ENCODE measurements around the gene FAM168A.
A peak's percentile ranks its signal among the peaks of the same experiment; 100 is the strongest.

FAM168A gene

GRCh38 chr11:73530109-73530508, 67.8 kb downstream of the FAM168A start:
- peaks cover 3% of the 10 kb centered on the region for H3K36me3 Mint-ChIP-seq (ENCODE audit: low read depth)
- H3K9me3 Mint-ChIP-seq: no peaks in the 10 kb centered on the region
- no peak overlapping the region for H3K4me3 Mint-ChIP-seq
- no peaks in the 10 kb centered on the region for H3K27me3 Mint-ChIP-seq (ENCODE audit: low read depth)
- peaks cover 15% of the 10 kb centered on the region for H3K4me1 Mint-ChIP-seq (ENCODE audit: low read depth)
- H3K27ac Mint-ChIP-seq: no peak overlapping the region
- DNase-seq (ENCODE audit: low spot score): no peak

- Mint-ChIP-seq H3K4me3 (no peak overlapping the region), H3K27ac (no peak overlapping the region)
Observed at GRCh38 chr11:73529204-73529530, 68.7 kb downstream of the FAM168A start.

GRCh38 chr11:73528483-73529203, 69.3 kb downstream of the FAM168A start:
- peak overlapping the region; percentile 21 for H3K4me3 Mint-ChIP-seq
- peaks cover 15% of the 10 kb centered on the region for H3K4me1 Mint-ChIP-seq (ENCODE audit: low read depth)
- H3K9me3 Mint-ChIP-seq: no peaks in the 10 kb centered on the region
- no peaks in the 10 kb centered on the region for H3K27me3 Mint-ChIP-seq (ENCODE audit: low read depth)
- no peak overlapping the region for H3K27ac Mint-ChIP-seq
- peaks cover 8% of the 10 kb centered on the region for H3K36me3 Mint-ChIP-seq (ENCODE audit: low read depth)
- no peak for DNase-seq (ENCODE audit: low spot score)

More at GRCh38 chr11:73529204-73529530, 68.7 kb downstream of the FAM168A start:
- Mint-ChIP-seq H3K4me1 (ENCODE audit: low read depth) (peaks cover 15% of the 10 kb centered on the region), H3K27me3 (ENCODE audit: low read depth) (no peaks in the 10 kb centered on the region), H3K36me3 (ENCODE audit: low read depth) (peaks cover 4% of the 10 kb centered on the region), H3K9me3 (no peaks in the 10 kb centered on the region)
- DNase-seq (ENCODE audit: low spot score): no peak

- no peak for DNase-seq (ENCODE audit: low spot score)
- no peak overlapping the region for H3K4me3 Mint-ChIP-seq
- no peaks in the 10 kb centered on the region for H3K9me3 Mint-ChIP-seq
- H3K27ac Mint-ChIP-seq: no peak overlapping the region
- H3K4me1 Mint-ChIP-seq (ENCODE audit: low read depth): peaks cover 15% of the 10 kb centered on the region
- H3K27me3 Mint-ChIP-seq (ENCODE audit: low read depth): no peaks in the 10 kb centered on the region
- H3K36me3 Mint-ChIP-seq (ENCODE audit: low read depth): peaks cover 8% of the 10 kb centered on the region
Observed at GRCh38 chr11:73528013-73528412, 69.9 kb downstream of the FAM168A start.

GRCh38 chr11:73525611-73526010, 72.3 kb downstream of the FAM168A start:
- Mint-ChIP-seq H3K9me3 (no peaks in the 10 kb centered on the region), H3K4me1 (ENCODE audit: low read depth) (peaks cover 20% of the 10 kb centered on the region), H3K27ac (no peak overlapping the region), H3K36me3 (ENCODE audit: low read depth) (peaks cover 8% of the 10 kb centered on the region), H3K27me3 (ENCODE audit: low read depth) (no peaks in the 10 kb centered on the region), H3K4me3 (no peak overlapping the region)
- no peak for DNase-seq (ENCODE audit: low spot score)

- Mint-ChIP-seq H3K9me3 (no peaks in the 10 kb centered on the region), H3K4me3 (no peak overlapping the region), H3K4me1 (ENCODE audit: low read depth) (peaks cover 22% of the 10 kb centered on the region), H3K27me3 (ENCODE audit: low read depth) (no peaks in the 10 kb centered on the region), H3K27ac (no peak overlapping the region), H3K36me3 (ENCODE audit: low read depth) (peaks cover 8% of the 10 kb centered on the region)
- DNase-seq (ENCODE audit: low spot score): no peak
Observed at GRCh38 chr11:73524774-73525173, 73.1 kb downstream of the FAM168A start.

GRCh38 chr11:73521621-73522020, 76.3 kb downstream of the FAM168A start:
- Mint-ChIP-seq H3K4me1 (ENCODE audit: low read depth) (peaks cover 27% of the 10 kb centered on the region), H3K4me3 (no peak overlapping the region), H3K36me3 (ENCODE audit: low read depth) (peaks cover 8% of the 10 kb centered on the region), H3K9me3 (no peaks in the 10 kb centered on the region), H3K27ac (peak overlapping the region; percentile 52), H3K27me3 (ENCODE audit: low read depth) (no peaks in the 10 kb centered on the region)
- no peak for DNase-seq (ENCODE audit: low spot score)

GRCh38 chr11:73520353-73521061, 77.4 kb downstream of the FAM168A start:
- H3K4me3 Mint-ChIP-seq: peak overlapping the region; percentile 52
- no peaks in the 10 kb centered on the region for H3K9me3 Mint-ChIP-seq
- H3K4me1 Mint-ChIP-seq (ENCODE audit: low read depth): peaks cover 27% of the 10 kb centered on the region
- peak overlapping the region; percentile 63 for H3K27ac Mint-ChIP-seq
- no peaks in the 10 kb centered on the region for H3K27me3 Mint-ChIP-seq (ENCODE audit: low read depth)
- peaks cover 8% of the 10 kb centered on the region for H3K36me3 Mint-ChIP-seq (ENCODE audit: low read depth)
- DNase-seq (ENCODE audit: low spot score): no peak

- Mint-ChIP-seq H3K4me3 (no peak overlapping the region), H3K27me3 (ENCODE audit: low read depth) (no peaks in the 10 kb centered on the region), H3K9me3 (no peaks in the 10 kb centered on the region), H3K36me3 (ENCODE audit: low read depth) (peaks cover 4% of the 10 kb centered on the region), H3K27ac (peak overlapping the region; percentile 22), H3K4me1 (ENCODE audit: low read depth) (peaks cover 27% of the 10 kb centered on the region)
- DNase-seq (ENCODE audit: low spot score): no peak
Observed at GRCh38 chr11:73519266-73519665, 78.6 kb downstream of the FAM168A start.

GRCh38 chr11:73518195-73518594, 79.7 kb downstream of the FAM168A start:
- no peaks in the 10 kb centered on the region for H3K27me3 Mint-ChIP-seq (ENCODE audit: low read depth)
- no peaks in the 10 kb centered on the region for H3K9me3 Mint-ChIP-seq
- H3K27ac Mint-ChIP-seq: no peak overlapping the region
- peaks cover 27% of the 10 kb centered on the region for H3K4me1 Mint-ChIP-seq (ENCODE audit: low read depth)
- DNase-seq (ENCODE audit: low spot score): no peak
- no peak overlapping the region for H3K4me3 Mint-ChIP-seq
- no peaks in the 10 kb centered on the region for H3K36me3 Mint-ChIP-seq (ENCODE audit: low read depth)

GRCh38 chr11:73516080-73516479, 81.8 kb downstream of the FAM168A start:
- no peak overlapping the region for H3K4me3 Mint-ChIP-seq
- H3K4me1 Mint-ChIP-seq (ENCODE audit: low read depth): peaks cover 16% of the 10 kb centered on the region
- no peaks in the 10 kb centered on the region for H3K9me3 Mint-ChIP-seq
- no peaks in the 10 kb centered on the region for H3K27me3 Mint-ChIP-seq (ENCODE audit: low read depth)
- no peak overlapping the region for H3K27ac Mint-ChIP-seq
- no peaks in the 10 kb centered on the region for H3K36me3 Mint-ChIP-seq (ENCODE audit: low read depth)
- no peak for DNase-seq (ENCODE audit: low spot score)

GRCh38 chr11:73513707-73514106, 84.2 kb downstream of the FAM168A start:
- Mint-ChIP-seq H3K9me3 (no peaks in the 10 kb centered on the region), H3K27ac (no peak overlapping the region), H3K4me3 (no peak overlapping the region), H3K36me3 (ENCODE audit: low read depth) (no peaks in the 10 kb centered on the region), H3K4me1 (ENCODE audit: low read depth) (peaks cover 2% of the 10 kb centered on the region), H3K27me3 (ENCODE audit: low read depth) (no peaks in the 10 kb centered on the region)
- DNase-seq (ENCODE audit: low spot score): no peak

GRCh38 chr11:73510877-73511276, 87.0 kb downstream of the FAM168A start:
- H3K4me1 Mint-ChIP-seq (ENCODE audit: low read depth): no peaks in the 10 kb centered on the region
- H3K36me3 Mint-ChIP-seq (ENCODE audit: low read depth): peaks cover 1% of the 10 kb centered on the region
- H3K4me3 Mint-ChIP-seq: no peak overlapping the region
- no peaks in the 10 kb centered on the region for H3K27me3 Mint-ChIP-seq (ENCODE audit: low read depth)
- DNase-seq (ENCODE audit: low spot score): no peak
- no peak overlapping the region for H3K27ac Mint-ChIP-seq
- H3K9me3 Mint-ChIP-seq: no peaks in the 10 kb centered on the region

GRCh38 chr11:73510106-73510505, 87.8 kb downstream of the FAM168A start:
- Mint-ChIP-seq H3K27ac (no peak overlapping the region), H3K36me3 (ENCODE audit: low read depth) (peaks cover 1% of the 10 kb centered on the region), H3K27me3 (ENCODE audit: low read depth) (no peaks in the 10 kb centered on the region), H3K4me1 (ENCODE audit: low read depth) (no peaks in the 10 kb centered on the region), H3K9me3 (no peaks in the 10 kb centered on the region), H3K4me3 (no peak overlapping the region)
- no peak for DNase-seq (ENCODE audit: low spot score)
